Retinal pigment epithelial cell (primary cell): ENCODE data around the gene NECTIN1.

Source experiments
- DNase-seq: peaks from one replicate; pipeline ENCODE4 v3.0.0-alpha.2; 2010; ENCODE audit warnings: low read depth
- H3K4me3 ChIP-seq: 2 replicates; pipeline ENCODE4 v1.5.1; 2011; ENCODE audit warnings: mild to moderate bottlenecking, low read length, control low read depth, moderate library complexity
- CTCF ChIP-seq: conservative IDR thresholded peaks from 2 replicates; pipeline ENCODE4 v1.5.1; 2011; ENCODE audit warnings: low read depth, low read length, control low read depth, inconsistent platforms

The NECTIN1 gene

DNA sequence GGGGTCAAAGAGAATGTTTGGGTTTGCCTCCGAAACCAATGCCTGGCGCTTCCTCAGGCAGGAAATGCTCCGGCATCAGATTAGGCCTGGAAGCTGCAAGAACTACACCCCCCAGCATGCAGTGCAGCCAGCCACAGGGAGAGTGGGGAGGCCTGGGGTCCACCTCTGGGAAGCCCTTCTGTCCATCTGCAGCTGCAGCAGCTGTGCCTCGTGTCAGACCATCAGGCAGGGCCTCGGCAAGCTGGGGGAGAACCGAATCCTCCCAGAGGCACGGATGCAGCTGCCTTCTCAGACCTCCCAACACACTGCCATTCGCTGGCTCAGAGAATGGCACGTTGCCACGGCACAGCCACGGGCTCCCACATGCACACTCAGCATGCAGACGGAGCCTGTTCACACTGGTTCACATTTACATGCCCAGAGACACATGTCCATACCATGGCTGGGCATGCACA, 57.4 kb downstream of the NECTIN1 start:
- no peak overlapping the region for H3K4me3 ChIP-seq
- TF ChIP-seq CTCF, result no peak
- DNase-seq, result no peak

DNA sequence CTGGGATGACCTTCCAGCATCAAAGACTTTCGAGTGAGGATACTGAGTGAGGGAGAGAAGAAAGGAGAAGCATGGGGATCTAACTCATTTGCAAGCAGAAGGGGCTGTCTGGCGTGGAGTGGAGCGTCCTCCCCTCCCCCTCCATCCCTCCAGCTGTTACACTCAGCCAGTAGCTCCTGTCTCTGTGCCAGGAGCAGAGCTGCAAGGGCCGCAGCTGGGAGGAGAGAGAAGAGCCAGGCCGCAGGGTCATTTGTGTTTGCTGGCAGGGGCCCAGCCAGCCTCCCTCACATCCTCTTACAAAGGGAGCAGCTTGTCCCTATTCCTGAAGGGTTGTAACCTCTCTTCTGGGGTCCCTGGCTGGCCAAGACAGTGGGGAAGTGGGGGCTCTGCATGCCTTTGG, 57.9 kb downstream of the NECTIN1 start:
- no peak for TF ChIP-seq CTCF
- H3K4me3 ChIP-seq, result no peak overlapping the region
- DNase-seq, result no peak

DNA sequence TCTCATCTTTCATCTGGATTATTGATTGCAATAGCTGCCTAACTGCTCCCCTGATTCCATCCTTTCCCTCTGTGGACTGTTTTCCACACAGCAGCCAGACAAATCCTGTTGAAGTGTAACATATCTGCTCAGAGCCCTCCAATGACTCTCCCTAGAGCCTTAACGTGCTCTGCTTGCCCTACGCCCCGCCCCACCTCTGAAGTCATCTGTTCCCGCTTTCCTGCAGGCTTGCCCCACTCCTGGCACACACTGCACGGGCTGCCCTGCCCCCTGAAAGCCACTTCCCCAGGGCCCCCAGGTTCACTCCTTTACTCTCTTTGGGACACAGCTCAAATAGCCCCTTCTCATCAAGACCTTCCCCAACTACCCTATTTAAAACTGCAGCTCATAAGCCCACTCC, 59.5 kb downstream of the NECTIN1 start:
- no peak for TF ChIP-seq CTCF
- DNase-seq, result no peak
- H3K4me3 ChIP-seq, result no peak overlapping the region

DNA sequence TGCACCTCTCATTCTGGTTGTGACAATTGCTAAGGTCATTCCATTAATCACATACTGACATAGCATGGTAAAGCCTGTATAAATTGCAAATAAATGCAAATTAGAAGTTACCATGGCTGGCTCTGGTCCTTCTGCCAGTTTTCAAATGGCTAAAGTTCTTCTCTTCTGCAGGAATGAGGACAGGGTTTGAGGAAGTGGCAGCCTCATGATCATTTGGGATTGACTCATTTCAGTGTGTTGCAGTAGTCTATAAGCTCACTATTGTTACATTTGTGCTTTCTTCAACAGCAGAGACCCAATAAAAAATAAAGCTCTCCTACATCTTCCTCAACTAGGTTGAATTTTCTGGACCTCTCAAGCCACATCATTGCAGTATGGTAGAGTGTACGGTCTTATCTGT, 60.3 kb downstream of the NECTIN1 start:
- DNase-seq, result no peak
- H3K4me3 ChIP-seq, result no peak overlapping the region
- no peak for TF ChIP-seq CTCF

DNA sequence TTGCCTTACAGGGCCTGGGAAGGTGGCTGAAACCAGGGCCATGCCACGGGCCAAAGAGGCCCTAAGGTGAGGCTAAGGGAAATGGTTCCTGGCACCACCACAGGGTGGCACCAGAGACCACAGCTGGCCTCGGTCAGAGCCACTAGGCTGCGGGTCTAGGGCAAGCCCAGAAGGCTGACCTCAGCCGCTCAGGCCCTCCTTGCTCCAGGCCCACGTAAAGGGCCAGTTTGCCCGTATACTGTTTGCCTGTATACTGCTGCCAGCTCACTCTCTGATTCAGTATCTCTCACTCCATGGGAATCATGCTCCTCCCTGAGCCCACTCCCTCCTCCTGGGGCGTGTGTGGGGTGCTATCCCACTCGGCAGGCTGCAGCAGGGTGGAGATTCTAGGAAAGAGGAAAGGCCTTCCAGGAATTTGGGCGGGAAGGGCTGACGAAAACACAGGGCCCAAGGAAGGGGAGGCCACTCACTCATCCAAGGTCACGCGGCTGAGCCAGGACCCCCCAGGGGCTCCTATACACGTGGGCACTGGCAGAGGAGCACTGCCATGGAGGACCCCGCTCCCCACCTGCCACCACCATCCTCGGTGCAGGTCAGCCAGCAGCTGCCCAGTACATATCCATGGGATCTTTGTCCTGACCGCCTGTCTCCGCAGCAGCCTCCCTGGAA, 62.4 kb downstream of the NECTIN1 start:
- no peak overlapping the region for H3K4me3 ChIP-seq
- TF ChIP-seq CTCF, result peak; percentile 96
- no peak for DNase-seq

GRCh38 chr11:119666061-119666460, 62.9 kb downstream of the NECTIN1 start:
- DNase-seq, result no peak
- H3K4me3 ChIP-seq, result no peak overlapping the region
- TF ChIP-seq CTCF, result no peak

DNA sequence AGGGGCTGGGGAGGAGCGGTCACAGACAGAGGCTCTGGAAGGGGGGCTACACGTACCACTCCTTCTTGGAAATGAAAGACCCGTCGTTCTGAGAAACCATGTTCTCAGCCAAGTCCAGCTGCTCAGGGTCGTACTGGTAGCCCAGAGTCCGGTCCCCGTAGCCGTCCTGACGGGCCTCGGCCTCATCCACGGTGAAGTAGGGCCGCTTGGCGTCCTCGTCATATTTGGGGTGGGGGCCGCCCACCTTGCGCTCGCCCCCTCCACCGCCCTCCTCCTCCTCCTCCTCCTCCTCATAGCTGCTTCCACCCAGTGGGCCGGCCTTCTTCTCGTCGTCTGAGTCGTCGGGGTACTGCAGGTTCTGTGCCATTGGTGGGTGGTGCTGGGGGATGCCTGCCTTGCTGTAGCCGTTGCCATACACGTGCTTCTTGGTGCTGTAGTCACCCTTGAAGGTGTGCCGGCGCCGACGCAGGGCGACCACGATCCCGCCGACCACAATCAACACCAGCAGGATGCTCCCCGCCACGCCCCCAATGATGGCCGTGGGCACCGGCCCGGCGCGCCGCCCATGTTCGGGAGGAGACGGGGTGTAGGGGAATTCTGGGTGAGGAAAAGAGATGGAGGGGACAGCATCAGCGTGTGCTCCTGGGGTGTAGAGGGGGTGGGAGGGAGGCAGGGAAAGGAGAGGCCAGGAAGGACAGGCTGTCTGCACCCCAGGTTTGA, 64.1 kb downstream of the NECTIN1 start:
- H3K4me3 ChIP-seq, result no peak overlapping the region
- no peak for DNase-seq
- TF ChIP-seq CTCF, result no peak
